HG03280 (cell line): ENCODE measurements around the gene IPPK.
A peak's percentile ranks its signal among the peaks of the same experiment; 100 is the strongest.
"Not testable (repeated sequence)": the region's sequence is repeated elsewhere in the genome, so short reads cannot be mapped to it uniquely, and the experiment has no call there.

Experiments
- ATAC-seq: cut with Tn5 transposase; IDR thresholded peaks from one replicate; pipeline ENCODE4 v1.9.1; 2021; ENCODE audit warnings: mild to moderate bottlenecking, moderate library complexity; ENCODE audit not compliant: unreplicated experiment

Gene IPPK

DNA sequence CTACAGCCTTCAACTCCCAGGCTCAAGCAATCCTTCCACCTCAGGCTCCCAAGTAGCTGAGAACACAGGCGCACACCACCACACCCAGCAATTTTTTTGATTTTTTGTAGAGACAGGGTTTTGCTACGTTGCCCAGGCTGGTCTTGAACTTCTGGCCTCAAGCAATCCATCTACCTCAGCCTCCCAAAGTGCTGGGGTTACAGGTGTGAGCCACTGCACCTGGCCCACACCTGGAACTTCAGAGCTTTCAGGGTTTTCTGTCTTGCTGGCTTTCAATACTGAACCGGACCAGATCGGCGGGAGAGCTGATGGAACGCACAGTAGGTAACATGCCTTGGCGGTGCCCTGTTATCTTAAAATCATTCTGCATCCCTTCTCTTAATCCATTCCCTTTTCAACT, 30.8 kb downstream of the IPPK start:
- no peak for ATAC-seq

- no peak for ATAC-seq
These were observed 31.3 kb downstream of the IPPK start for GRCh38 chr9:92638621-92639101.

- ATAC-seq, result no peak
These were observed 31.9 kb downstream of the IPPK start for GRCh38 chr9:92637886-92638620.

DNA sequence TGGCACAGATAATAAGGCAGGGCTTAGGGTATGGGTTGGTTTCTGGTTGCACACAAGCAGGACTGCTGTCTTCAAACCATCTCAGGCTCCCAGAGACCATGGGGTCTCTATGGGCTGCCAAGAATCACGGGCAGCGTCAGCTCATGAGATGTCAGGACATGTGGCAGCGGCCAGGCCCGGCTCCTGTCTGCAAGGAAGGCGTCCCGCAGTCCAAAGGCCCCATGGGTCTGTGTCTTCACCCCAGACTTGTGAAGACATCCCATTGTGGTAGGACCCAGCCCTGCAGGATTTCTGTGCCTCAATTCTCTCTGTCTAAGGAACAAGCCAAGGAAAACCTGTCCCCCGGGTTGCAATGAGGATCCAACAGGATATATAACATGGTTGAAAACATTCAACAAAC, 32.6 kb downstream of the IPPK start:
- ATAC-seq, result no peak

- ATAC-seq, result no peak
These were observed 33.3 kb downstream of the IPPK start for GRCh38 chr9:92636627-92637026.

GRCh38 chr9:92635760-92636159, 34.2 kb downstream of the IPPK start:
- ATAC-seq, result no peak

GRCh38 chr9:92634712-92635605, 35.0 kb downstream of the IPPK start:
- peak; percentile 73 for ATAC-seq

GRCh38 chr9:92633614-92634278, 36.2 kb downstream of the IPPK start:
- ATAC-seq, result no peak

DNA sequence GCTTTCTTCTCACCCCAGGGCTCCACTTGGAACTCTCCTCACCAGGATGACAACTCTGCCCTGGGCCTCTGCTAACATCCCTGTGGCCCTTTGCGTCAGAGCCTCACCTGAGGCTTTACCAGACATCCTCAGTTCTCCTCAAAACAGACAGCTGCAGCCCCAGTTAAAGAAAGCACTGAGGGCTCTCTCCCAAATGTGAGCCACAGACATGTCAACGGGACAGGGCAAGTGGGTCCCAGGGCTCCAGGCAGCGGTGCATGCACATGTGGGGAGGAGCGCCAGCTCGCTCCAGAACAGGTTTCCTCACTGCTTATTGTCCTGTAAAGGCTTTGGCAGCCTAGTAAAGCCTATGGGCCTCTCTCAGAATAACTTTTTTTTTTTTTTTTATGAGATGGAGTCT, 37.3 kb downstream of the IPPK start:
- no peak for ATAC-seq

DNA sequence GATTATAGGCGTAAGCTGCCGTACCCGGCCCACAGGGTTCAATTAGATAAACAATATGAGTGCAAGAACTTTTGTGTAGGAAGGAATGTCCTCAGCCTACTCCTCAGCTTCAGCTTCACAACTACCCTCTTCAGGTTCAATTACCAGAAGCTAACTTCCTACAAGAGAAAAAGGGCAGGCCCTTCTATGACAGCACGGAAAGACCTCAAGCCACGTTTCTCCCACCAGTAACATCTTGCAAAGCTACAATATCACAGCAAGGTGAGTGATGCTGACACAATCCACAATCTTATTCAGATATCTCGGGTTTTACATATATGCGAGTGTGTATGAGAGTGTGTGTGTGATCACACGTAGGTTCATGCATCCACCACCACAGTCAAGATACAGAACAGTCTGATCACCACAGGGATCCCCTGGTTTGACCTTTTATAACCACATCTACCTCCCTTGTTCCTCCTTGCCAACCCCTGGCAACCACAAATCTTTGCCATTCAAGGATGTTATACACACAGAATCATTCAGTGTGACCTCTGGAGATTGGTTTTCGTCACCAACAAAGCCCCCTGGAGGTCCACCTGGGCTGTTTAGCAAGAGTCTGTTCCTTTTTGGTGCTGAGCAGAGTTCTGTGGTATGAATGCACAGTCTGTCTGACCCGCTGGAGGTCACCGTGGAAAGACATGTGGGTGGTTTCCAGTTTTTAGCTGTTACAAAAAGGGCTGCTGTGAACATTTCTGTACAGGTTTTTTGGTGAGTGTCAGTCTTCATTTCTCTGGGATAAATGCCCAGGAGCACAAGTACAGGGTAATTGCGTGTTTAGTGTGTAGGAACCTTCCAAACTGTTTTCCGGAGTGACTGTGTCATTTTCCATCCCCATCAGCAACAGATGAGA, 38.2 kb downstream of the IPPK start:
- ATAC-seq, result no peak

GRCh38 chr9:92627651-92628050, 42.3 kb downstream of the IPPK start:
- no peak for ATAC-seq

- ATAC-seq, result no peak
These were observed 43.4 kb downstream of the IPPK start for GRCh38 chr9:92626484-92626883.

DNA sequence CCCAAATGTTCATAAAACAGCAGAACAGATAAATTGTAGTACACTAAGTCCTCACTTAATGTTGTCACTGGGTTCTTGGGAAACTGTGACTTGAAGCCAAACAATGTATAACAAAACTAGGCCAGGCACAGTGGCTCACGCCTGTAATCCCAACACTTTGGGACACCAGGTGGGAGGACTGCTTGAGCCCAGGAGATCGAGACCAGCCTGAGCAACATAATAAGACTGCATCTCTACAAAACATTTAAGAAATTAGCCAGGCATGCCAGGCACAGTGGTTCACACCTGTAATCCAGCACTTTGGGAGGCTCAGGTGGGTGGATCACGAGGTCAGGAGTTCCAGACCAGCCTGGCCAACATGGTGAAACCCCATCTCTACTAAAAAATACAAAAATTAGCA, 46.0 kb downstream of the IPPK start:
- not testable (repeated sequence) for ATAC-seq

DNA sequence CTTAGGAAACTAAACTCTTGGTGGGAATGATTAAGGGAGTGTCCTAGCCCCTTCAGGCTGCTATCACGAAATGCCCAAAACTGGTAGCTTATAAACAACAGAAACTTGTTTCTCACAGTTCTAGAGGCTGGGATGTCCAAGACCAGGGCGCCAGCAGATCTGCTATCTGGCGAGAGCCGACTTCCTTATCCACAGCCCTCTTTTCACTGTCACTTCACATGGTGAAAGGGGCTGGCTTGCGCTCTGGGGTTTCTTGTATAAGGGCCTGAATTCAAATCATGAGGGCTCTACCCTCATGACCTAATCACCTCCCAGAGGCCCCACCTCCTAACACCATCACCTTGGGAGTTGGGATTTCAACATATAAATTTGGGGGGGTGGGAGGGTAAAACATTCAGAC, 49.1 kb downstream of the IPPK start:
- ATAC-seq, result no peak

DNA sequence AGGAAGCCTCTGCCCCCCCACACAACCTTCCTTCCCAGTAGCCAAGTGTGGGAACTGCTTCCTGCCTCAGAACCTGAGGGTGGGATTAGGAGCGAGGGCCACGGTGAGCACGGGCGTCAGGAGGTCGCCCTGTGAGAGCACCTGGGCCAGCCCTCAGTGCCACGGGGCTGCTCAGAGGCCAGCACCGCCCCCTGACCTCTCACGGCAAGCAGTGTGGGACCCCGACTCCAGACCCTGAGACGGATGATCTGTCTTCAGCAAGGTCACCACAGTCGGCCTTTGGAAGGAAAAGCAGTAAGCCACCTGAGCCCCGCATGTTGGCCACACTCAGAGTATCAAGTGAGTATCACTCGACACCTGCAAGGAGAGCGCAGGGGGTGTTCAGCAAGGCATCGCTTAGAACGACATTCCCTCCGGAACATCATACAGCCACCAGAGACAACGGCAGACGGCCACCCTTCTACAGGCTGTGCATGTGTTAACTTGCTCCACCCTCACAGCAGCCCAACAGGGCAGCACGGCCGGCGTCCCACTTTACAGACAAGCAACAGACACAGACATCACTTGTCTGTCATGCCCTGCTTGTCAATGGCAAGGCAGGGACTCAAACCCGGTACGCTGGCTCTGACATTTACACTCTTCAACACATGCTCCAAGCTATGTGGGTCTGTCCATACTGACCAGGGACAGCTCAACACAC, 50.2 kb downstream of the IPPK start:
- ATAC-seq, result no peak

GRCh38 chr9:92618633-92619225, 51.2 kb downstream of the IPPK start:
- no peak for ATAC-seq

DNA sequence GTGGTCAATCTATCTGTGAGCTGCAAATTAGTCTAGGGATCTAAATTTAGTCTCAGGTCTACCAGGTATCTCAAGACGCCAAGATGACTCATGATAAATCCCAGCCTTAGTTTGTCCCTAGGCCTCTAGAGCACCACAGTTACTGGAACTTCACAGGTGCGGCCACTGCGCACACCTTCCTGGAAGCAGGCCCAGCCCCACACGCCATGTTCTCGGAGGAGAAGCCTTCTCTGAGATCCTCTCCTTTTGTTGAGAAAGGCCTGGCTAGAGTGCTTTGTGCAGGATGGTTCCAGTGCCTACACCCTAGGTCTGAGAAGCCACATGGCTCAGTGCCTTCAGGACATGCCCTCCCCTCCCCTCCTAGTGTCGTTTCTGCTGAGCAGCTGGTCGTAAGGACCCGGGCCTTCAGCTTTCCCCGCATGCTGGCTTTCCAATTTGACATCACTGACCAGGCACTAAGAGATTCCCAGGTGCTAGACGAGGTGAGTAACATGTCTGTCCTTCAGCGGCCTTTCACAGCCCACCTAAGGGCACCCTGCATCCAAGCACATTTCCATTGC, 51.9 kb downstream of the IPPK start:
- no peak for ATAC-seq

GRCh38 chr9:92617195-92617813, 52.6 kb downstream of the IPPK start:
- ATAC-seq, result no peak

DNA sequence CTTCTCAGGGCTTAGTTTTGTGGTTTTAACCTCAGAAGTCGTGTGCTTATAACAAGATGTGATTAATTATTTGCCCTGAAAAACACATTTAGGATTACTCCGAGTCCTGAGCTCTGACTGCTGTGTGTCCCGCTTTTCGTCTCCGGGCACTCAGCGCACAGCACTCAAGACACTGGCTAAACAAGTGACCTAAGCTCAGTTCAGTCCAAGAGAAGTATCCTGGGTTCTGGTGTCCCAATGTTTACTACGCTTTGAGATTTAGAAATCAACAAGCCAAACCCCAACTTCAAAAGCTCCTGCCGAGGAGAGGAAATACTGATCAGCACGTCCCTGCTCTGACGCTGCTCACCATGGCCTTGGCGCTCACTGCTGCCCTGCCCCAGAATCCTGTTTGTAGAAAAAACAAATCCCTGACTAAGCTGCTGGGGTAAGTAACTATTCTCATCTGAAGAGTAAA, 53.2 kb downstream of the IPPK start:
- no peak for ATAC-seq
